Endothelial cell (in vitro differentiated cells): ENCODE results near the gene DPP8. TPM values are rescaled to one million over a fixed set of nuclear protein-coding genes. Genes with fewer than 3 reads are reported as not detected.

Experiments
- DNase-seq: peaks from one replicate; pipeline ENCODE4 v3.0.0; 2021; ENCODE audit warnings: low spot score
- H3K27ac Mint-ChIP-seq: one replicate; pipeline ENCODE4 v1.8.0; 2021; ENCODE audit warnings: mixed read lengths, inconsistent platforms; ENCODE audit not compliant: unreplicated experiment
- H3K27me3 Mint-ChIP-seq: one replicate; pipeline ENCODE4 v1.8.0; 2021; ENCODE audit warnings: mild to moderate bottlenecking, moderate library complexity, mixed read lengths, inconsistent platforms; ENCODE audit not compliant: unreplicated experiment
- H3K36me3 Mint-ChIP-seq: one replicate; pipeline ENCODE4 v1.8.0; 2021; ENCODE audit warnings: mild to moderate bottlenecking, low read depth, mixed read lengths, inconsistent platforms; ENCODE audit not compliant: unreplicated experiment
- H3K4me1 Mint-ChIP-seq: one replicate; pipeline ENCODE4 v1.8.0; 2021; ENCODE audit warnings: mild to moderate bottlenecking, mixed read lengths, inconsistent platforms; ENCODE audit not compliant: unreplicated experiment
- H3K4me3 Mint-ChIP-seq: one replicate; pipeline ENCODE4 v1.8.0; 2021; ENCODE audit warnings: mild to moderate bottlenecking, mixed read lengths, inconsistent platforms; ENCODE audit not compliant: unreplicated experiment
- H3K9me3 Mint-ChIP-seq: one replicate; pipeline ENCODE4 v1.8.0; 2021; ENCODE audit warnings: mixed read lengths, inconsistent platforms; ENCODE audit not compliant: unreplicated experiment
- CTCF ChIP-seq: fragments of 200-600 bp; sonication (generic); IDR thresholded peaks from one replicate; pipeline ENCODE4 v1.5.0; 2021; ENCODE audit warnings: antibody characterized with exemption; ENCODE audit not compliant: unreplicated experiment
- total RNA-seq: library from RNA; stranded (reverse); fragmentation: NEBNext Ultra II Directional; extraction: Animal tissue kit (Norgen Biotek cat#: 25700); gene quantifications from one replicate; pipeline ENCODE4 v1.2.1, GENCODE V29; 2021; ENCODE audit not compliant: unreplicated experiment

DPP8 gene
- total RNA-seq, 1 donor from 2014 or later: 36.6 TPM

- no peak for TF ChIP-seq CTCF
- DNase-seq: no peak
- H3K4me3 Mint-ChIP-seq: no peak overlapping the region
- H3K9me3 Mint-ChIP-seq: no peaks in the 10 kb centered on the region
- no peak overlapping the region for H3K27ac Mint-ChIP-seq
- peaks cover 16% of the 10 kb centered on the region for H3K4me1 Mint-ChIP-seq
- H3K36me3 Mint-ChIP-seq: no peaks in the 10 kb centered on the region
- H3K27me3 Mint-ChIP-seq: peaks cover 3% of the 10 kb centered on the region
Observed at GRCh38 chr15:65406424-65407000, 111.0 kb downstream of the DPP8 start.

GRCh38 chr15:65405791-65406423 lies 111.6 kb downstream of the DPP8 start:
- H3K9me3 Mint-ChIP-seq: no peaks in the 10 kb centered on the region
- H3K36me3 Mint-ChIP-seq: no peaks in the 10 kb centered on the region
- DNase-seq: no peak
- H3K4me3 Mint-ChIP-seq: no peak overlapping the region
- H3K27me3 Mint-ChIP-seq: peaks cover 4% of the 10 kb centered on the region
- peaks cover 15% of the 10 kb centered on the region for H3K4me1 Mint-ChIP-seq
- H3K27ac Mint-ChIP-seq: no peak overlapping the region
- no peak for TF ChIP-seq CTCF

- Mint-ChIP-seq H3K27ac (no peak overlapping the region), H3K9me3 (no peaks in the 10 kb centered on the region), H3K4me3 (no peak overlapping the region), H3K36me3 (peaks cover 3% of the 10 kb centered on the region), H3K27me3 (peaks cover 2% of the 10 kb centered on the region), H3K4me1 (peaks cover 6% of the 10 kb centered on the region)
- no peak for TF ChIP-seq CTCF
- no peak for DNase-seq
Observed at GRCh38 chr15:65404186-65404872, 113.2 kb downstream of the DPP8 start.

GRCh38 chr15:65402961-65403360 lies 114.5 kb downstream of the DPP8 start:
- Mint-ChIP-seq H3K36me3 (peaks cover 3% of the 10 kb centered on the region), H3K4me1 (peaks cover 3% of the 10 kb centered on the region), H3K9me3 (no peaks in the 10 kb centered on the region), H3K4me3 (no peak overlapping the region), H3K27ac (no peak overlapping the region), H3K27me3 (peaks cover 2% of the 10 kb centered on the region)
- no peak for TF ChIP-seq CTCF
- no peak for DNase-seq

GRCh38 chr15:65401611-65402240 lies 115.8 kb downstream of the DPP8 start:
- H3K27ac Mint-ChIP-seq: no peak overlapping the region
- DNase-seq: no peak
- H3K36me3 Mint-ChIP-seq: peaks cover 3% of the 10 kb centered on the region
- peaks cover 9% of the 10 kb centered on the region for H3K27me3 Mint-ChIP-seq
- H3K4me3 Mint-ChIP-seq: no peak overlapping the region
- no peak for TF ChIP-seq CTCF
- no peaks in the 10 kb centered on the region for H3K9me3 Mint-ChIP-seq
- peaks cover 3% of the 10 kb centered on the region for H3K4me1 Mint-ChIP-seq
